Esophagus muscularis mucosa (tissue), 4 donors: ENCODE results near the gene CPB2.

Experiments used
- EP300 ChIP-seq: sonication (generic); formaldehyde crosslinking; IDR thresholded peaks from one replicate; pipeline ENCODE4 v1.6.1; 2017; ENCODE audit warnings: antibody characterized with exemption
- POLR2A ChIP-seq: fragments of 450-650 bp; IDR thresholded peaks from one replicate; pipeline ENCODE4 v1.6.1; 2017; ENCODE audit warnings: antibody characterized with exemption, moderate library complexity, mild to moderate bottlenecking, low read depth
- POLR2AphosphoS5 ChIP-seq, 2 donors: sonication (generic); formaldehyde crosslinking; IDR thresholded peaks; one replicate each; pipeline ENCODE4 v1.6.1; 2017; ENCODE audit warnings: antibody characterized with exemption in 2 of 2
- TF ChIP-seq, protein P1 (sequence below), 3 experiments: fragments of 200-600 bp in 2 of 3; fragments of 450-650 bp in 1 of 3; sonication (generic) in 2 of 3; IDR thresholded peaks; one replicate each; pipeline ENCODE4 v1.5.1; 2017 to 2019; ENCODE audit warnings: antibody characterized with exemption in 3 of 3, mild to moderate bottlenecking in 2 of 3, moderate library complexity in 1 of 3

DNA sequence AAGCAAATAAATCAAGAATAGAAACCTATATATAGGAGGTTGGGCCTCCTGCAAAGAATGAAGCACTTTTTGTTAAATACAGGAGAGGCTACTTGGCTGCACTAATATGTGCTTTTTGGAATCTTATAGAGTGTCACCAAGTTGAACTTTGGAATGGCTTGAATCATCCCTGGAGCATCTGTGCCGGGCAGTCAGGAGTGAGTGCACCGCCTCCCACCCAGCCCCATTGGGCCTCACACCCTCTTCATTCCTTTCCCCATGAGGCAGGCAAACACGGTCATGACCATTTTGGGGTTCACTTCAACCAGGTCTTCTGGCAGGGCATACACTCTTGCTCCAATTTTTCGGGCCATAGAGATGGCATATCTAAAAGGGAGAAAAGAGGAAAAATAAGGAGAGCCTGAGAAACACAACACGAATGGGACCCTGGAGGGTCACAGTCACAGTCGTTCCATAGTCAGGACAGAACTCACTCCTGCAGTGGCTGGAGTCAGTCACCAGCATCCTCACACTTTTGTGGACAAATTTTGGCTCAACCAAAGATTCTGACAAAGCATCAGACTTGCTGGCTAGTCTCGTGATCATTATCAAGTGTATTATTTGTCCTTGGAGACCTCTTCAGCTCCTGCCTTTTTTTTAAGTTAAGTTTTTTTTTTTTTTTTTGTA is 22.7 kb upstream of the CPB2 start:
- TF ChIP-seq, protein P1, sequence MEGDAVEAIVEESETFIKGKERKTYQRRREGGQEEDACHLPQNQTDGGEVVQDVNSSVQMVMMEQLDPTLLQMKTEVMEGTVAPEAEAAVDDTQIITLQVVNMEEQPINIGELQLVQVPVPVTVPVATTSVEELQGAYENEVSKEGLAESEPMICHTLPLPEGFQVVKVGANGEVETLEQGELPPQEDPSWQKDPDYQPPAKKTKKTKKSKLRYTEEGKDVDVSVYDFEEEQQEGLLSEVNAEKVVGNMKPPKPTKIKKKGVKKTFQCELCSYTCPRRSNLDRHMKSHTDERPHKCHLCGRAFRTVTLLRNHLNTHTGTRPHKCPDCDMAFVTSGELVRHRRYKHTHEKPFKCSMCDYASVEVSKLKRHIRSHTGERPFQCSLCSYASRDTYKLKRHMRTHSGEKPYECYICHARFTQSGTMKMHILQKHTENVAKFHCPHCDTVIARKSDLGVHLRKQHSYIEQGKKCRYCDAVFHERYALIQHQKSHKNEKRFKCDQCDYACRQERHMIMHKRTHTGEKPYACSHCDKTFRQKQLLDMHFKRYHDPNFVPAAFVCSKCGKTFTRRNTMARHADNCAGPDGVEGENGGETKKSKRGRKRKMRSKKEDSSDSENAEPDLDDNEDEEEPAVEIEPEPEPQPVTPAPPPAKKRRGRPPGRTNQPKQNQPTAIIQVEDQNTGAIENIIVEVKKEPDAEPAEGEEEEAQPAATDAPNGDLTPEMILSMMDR (IDR thresholded peaks at IDR 0.05): no peak
- no peak for TF ChIP-seq POLR2AphosphoS5 (IDR thresholded peaks at IDR 0.05)
- TF ChIP-seq POLR2A: no peak
- TF ChIP-seq EP300: no peak
